Brain microvascular endothelial cell (primary cell): ENCODE data around the gene GDAP1L1.

Experiments
- DNase-seq: peaks from one replicate; pipeline ENCODE4 v3.0.0-alpha.2; 2020
- H3K27ac ChIP-seq: fragments of 250-450 bp; sonication (Bioruptor Pico); 2 replicates; pipeline ENCODE4 v1.5.1; 2020; ENCODE audit warnings: mild to moderate bottlenecking, moderate library complexity
- H3K27me3 ChIP-seq: fragments of 250-450 bp; sonication (Bioruptor Pico); replicated peaks from 2 replicates; pipeline ENCODE4 v1.5.1; 2020; ENCODE audit warnings: mild to moderate bottlenecking
- H3K36me3 ChIP-seq: fragments of 250-450 bp; sonication (Bioruptor Pico); replicated peaks from 2 replicates; pipeline ENCODE4 v1.5.1; 2020; ENCODE audit warnings: mild to moderate bottlenecking
- H3K4me3 ChIP-seq: 2 replicates; pipeline ENCODE4 v1.5.1; 2011; ENCODE audit warnings: low read depth, mild to moderate bottlenecking, control low read depth, low read length, moderate library complexity
- CTCF ChIP-seq: IDR thresholded peaks from 2 replicates; pipeline ENCODE4 v1.5.1; 2011; ENCODE audit warnings: low read depth, mild to moderate bottlenecking, moderate library complexity, low read length, control low read depth, inconsistent platforms; ENCODE audit errors: missing control alignments
- in situ Hi-C: cut with HindIII; loops from 2 replicates; pipeline ENCODE4 v1.10.0; 2017; ENCODE audit warnings: low sequenced_read_pairs, low pct_ligation_motif_present

Gene GDAP1L1

GRCh38 chr20:44241796-44242195, 5.3 kb upstream of the GDAP1L1 start:
- H3K4me3 ChIP-seq = no peak overlapping the region
- in situ Hi-C loops = no loop called here
- H3K27me3 ChIP-seq = peaks cover 6% of the 10 kb centered on the region
- no peak overlapping the region for H3K27ac ChIP-seq
- TF ChIP-seq CTCF = no peak
- H3K36me3 ChIP-seq = no peaks in the 10 kb centered on the region
- DNase-seq = no peak

GRCh38 chr20:44245977-44246376, 1.1 kb upstream of the GDAP1L1 start:
- no peak for TF ChIP-seq CTCF
- H3K4me3 ChIP-seq = no peak overlapping the region
- no peak for DNase-seq
- H3K36me3 ChIP-seq = no peaks in the 10 kb centered on the region
- no peak overlapping the region for H3K27ac ChIP-seq
- peaks cover 16% of the 10 kb centered on the region for H3K27me3 ChIP-seq
- in situ Hi-C loops = no loop called here

- no peak overlapping the region for H3K27ac ChIP-seq
- H3K27me3 ChIP-seq = peaks cover 16% of the 10 kb centered on the region
- DNase-seq = peak; percentile 7
- peak; percentile 79 for TF ChIP-seq CTCF
- H3K4me3 ChIP-seq = no peak overlapping the region
- no peaks in the 10 kb centered on the region for H3K36me3 ChIP-seq
- in situ Hi-C loops = no loop called here
Measured at GRCh38 chr20:44247586-44248409, 690 bp downstream of the GDAP1L1 start.

GRCh38 chr20:44248410-44248759, 1.3 kb downstream of the GDAP1L1 start:
- H3K27me3 ChIP-seq = peaks cover 16% of the 10 kb centered on the region
- no peak for DNase-seq
- no peak for TF ChIP-seq CTCF
- H3K4me3 ChIP-seq = no peak overlapping the region
- H3K36me3 ChIP-seq = no peaks in the 10 kb centered on the region
- in situ Hi-C loops = no loop called here
- no peak overlapping the region for H3K27ac ChIP-seq

DNA sequence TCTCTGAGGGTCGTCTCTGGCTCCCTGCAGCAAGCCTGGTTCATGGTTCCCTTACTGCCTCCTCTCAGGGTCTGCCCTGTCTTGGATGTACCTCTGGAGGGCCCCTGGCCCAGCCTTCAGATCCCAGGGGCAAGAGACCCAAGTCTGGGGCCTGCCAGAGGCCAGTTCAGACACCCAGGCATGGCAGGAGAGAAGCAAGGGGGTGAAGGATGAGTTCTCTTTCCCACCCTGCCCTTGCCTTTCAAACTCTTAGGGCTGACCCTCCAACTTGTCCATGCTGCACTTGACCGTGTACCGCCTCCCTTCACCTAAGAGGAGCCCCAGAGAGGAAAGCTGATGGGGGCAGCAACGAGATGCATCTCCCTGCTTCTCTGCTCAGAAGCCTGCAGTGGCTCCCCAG, 4.2 kb downstream of the GDAP1L1 start:
- TF ChIP-seq CTCF = no peak
- no peaks in the 10 kb centered on the region for H3K36me3 ChIP-seq
- no peak for DNase-seq
- H3K27ac ChIP-seq = no peak overlapping the region
- H3K4me3 ChIP-seq = no peak overlapping the region
- in situ Hi-C loops = no loop called here
- H3K27me3 ChIP-seq = peaks cover 14% of the 10 kb centered on the region

GRCh38 chr20:44253528-44253927, 6.4 kb downstream of the GDAP1L1 start:
- Histone ChIP-seq H3K4me3 (no peak overlapping the region), H3K36me3 (no peaks in the 10 kb centered on the region), H3K27ac (no peak overlapping the region), H3K27me3 (no peaks in the 10 kb centered on the region)
- no peak for DNase-seq
- in situ Hi-C loops = no loop called here
- peak; percentile 34 for TF ChIP-seq CTCF
